ENCODE results near the gene DPPA4. TPM values are rescaled to one million over a fixed set of nuclear protein-coding genes. Genes with fewer than 3 reads are reported as not detected.

DPPA4 gene
- total and polyA plus RNA-seq, 4 donors = 0.04 to 1.8 (median 0.43) TPM

DNA sequence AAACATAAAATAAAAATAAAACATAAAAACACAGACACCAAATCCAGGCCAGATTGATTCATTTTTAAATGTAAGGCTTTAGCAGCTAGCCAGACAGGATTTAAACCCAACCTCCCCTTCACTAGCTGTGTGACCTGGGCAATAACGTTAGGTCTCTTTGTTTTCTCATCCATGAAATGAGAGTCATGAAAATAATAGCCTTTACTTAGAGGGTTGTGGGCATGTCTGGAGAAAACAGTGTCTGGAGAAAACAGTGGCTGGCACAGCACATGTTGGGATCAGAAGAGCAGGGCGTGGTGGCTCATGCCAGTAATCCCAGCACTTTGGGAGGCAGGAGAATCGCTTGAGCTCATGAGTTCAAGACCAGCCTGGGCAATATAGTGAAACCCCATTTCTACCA is 1.9 kb upstream of the DPPA4 start:
- no peak overlapping the region for H3K4me3 ChIP-seq
- no peak for DNase-seq
- peaks cover 0 to 35% (median 8%) of the 10 kb centered on the region in 3 donors for H3K27me3 ChIP-seq (ENCODE audit: control insufficient read depth in 3 of 3, insufficient read depth in 3 of 3, low read length in 2 of 3)
- no peak overlapping the region for H3K27ac ChIP-seq (ENCODE audit: low read depth in 1 of 2, low read length in 1 of 2)
- H3K9ac ChIP-seq (ENCODE audit: insufficient read depth in 1 of 2, low read length in 2 of 2) = no peak overlapping the region
- no peak for ATAC-seq (ENCODE audit: insufficient read depth, low FRiP score)
- H3K9me3 ChIP-seq (ENCODE audit: control insufficient read depth in 4 of 4, insufficient read depth in 3 of 4, low read length in 3 of 4) = peaks cover 0 to 3% (median 0%) of the 10 kb centered on the region in 4 donors
- TF ChIP-seq CTCF (IDR thresholded peaks at IDR 0.05; ENCODE audit: control extremely low read depth, extremely low read depth) = no peak
- WGBS, 2 donors = 60 to 85% methylated on average over 3 of the region's 3 CpGs
- H3K36me3 ChIP-seq (ENCODE audit: control insufficient read depth in 4 of 4, insufficient read depth in 4 of 4, low read length in 4 of 4) = no peaks in the 10 kb centered on the region
- no peaks in the 10 kb centered on the region for H3K4me1 ChIP-seq (ENCODE audit: control insufficient read depth in 5 of 5, insufficient read depth in 5 of 5, low read length in 5 of 5)

GRCh38 chr3:109338322-109338721 is 976 bp upstream of the DPPA4 start:
- Histone ChIP-seq H3K36me3 (ENCODE audit: control insufficient read depth in 4 of 4, insufficient read depth in 4 of 4, low read length in 4 of 4) (no peaks in the 10 kb centered on the region), H3K9me3 (ENCODE audit: control insufficient read depth in 4 of 4, insufficient read depth in 3 of 4, low read length in 3 of 4) (peaks cover 0 to 3% (median 0%) of the 10 kb centered on the region in 4 donors), H3K27ac (ENCODE audit: low read depth in 1 of 2, low read length in 1 of 2) (no peak overlapping the region), H3K4me3 (no peak overlapping the region), H3K4me1 (ENCODE audit: control insufficient read depth in 5 of 5, insufficient read depth in 5 of 5, low read length in 5 of 5) (no peaks in the 10 kb centered on the region), H3K9ac (ENCODE audit: insufficient read depth in 1 of 2, low read length in 2 of 2) (no peak overlapping the region), H3K27me3 (ENCODE audit: control insufficient read depth in 3 of 3, insufficient read depth in 3 of 3, low read length in 2 of 3) (peaks cover 0 to 35% (median 8%) of the 10 kb centered on the region in 3 donors)
- DNase-seq (no peak), ATAC-seq (ENCODE audit: insufficient read depth, low FRiP score) (no peak)
- TF ChIP-seq CTCF (IDR thresholded peaks at IDR 0.05; ENCODE audit: control extremely low read depth, extremely low read depth) = no peak
- WGBS, 2 donors = 16 to 30% methylated on average over 4 of the region's 4 CpGs

- H3K4me3 ChIP-seq = no peak overlapping the region
- no peaks in the 10 kb centered on the region for H3K4me1 ChIP-seq (ENCODE audit: control insufficient read depth in 5 of 5, insufficient read depth in 5 of 5, low read length in 5 of 5)
- WGBS, 2 donors = 3 to 10% methylated on average over 17 of the region's 17 CpGs
- H3K27ac ChIP-seq (ENCODE audit: low read depth in 1 of 2, low read length in 1 of 2) = no peak overlapping the region
- ATAC-seq (ENCODE audit: insufficient read depth, low FRiP score) (no peak), DNase-seq (peak; percentile 55 to 59 (median 59))
- H3K27me3 ChIP-seq (ENCODE audit: control insufficient read depth in 3 of 3, insufficient read depth in 3 of 3, low read length in 2 of 3) = peaks cover 4 to 37% (median 8%) of the 10 kb centered on the region in 3 donors
- no peaks in the 10 kb centered on the region for H3K36me3 ChIP-seq (ENCODE audit: control insufficient read depth in 4 of 4, insufficient read depth in 4 of 4, low read length in 4 of 4)
- peaks cover 0 to 9% (median 0%) of the 10 kb centered on the region in 4 donors for H3K9me3 ChIP-seq (ENCODE audit: control insufficient read depth in 4 of 4, insufficient read depth in 3 of 4, low read length in 3 of 4)
- no peak for TF ChIP-seq CTCF (IDR thresholded peaks at IDR 0.05; ENCODE audit: control extremely low read depth, extremely low read depth)
- H3K9ac ChIP-seq (ENCODE audit: insufficient read depth in 1 of 2, low read length in 2 of 2) = peak overlapping the region in 1 of 2 donors; percentile 81
Measured at GRCh38 chr3:109336291-109336861, 970 bp downstream of the DPPA4 start.

DNA sequence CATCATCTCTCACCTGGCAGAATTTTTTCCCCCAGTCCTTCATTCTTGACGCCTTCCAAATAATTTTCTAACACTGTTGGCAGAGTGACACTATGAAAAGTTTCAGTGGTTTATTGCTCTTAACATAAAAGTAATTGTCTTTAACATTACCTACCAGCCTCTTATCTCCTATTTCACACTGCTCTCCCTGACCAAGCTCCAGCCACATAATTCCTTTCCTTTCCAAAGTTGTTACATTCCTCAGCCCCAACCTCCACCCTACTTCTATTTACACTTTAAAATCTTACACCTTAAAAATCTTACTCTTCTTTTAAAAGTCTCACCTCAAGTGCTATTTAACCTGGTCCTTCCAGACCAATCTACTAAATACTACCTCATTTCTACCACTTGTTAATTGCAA is 2.8 kb downstream of the DPPA4 start:
- H3K4me3 ChIP-seq = no peak overlapping the region
- peaks cover 0 to 9% (median 0%) of the 10 kb centered on the region in 4 donors for H3K9me3 ChIP-seq (ENCODE audit: control insufficient read depth in 4 of 4, insufficient read depth in 3 of 4, low read length in 3 of 4)
- no peak overlapping the region for H3K9ac ChIP-seq (ENCODE audit: insufficient read depth in 1 of 2, low read length in 2 of 2)
- peaks cover 4 to 33% (median 8%) of the 10 kb centered on the region in 3 donors for H3K27me3 ChIP-seq (ENCODE audit: control insufficient read depth in 3 of 3, insufficient read depth in 3 of 3, low read length in 2 of 3)
- H3K36me3 ChIP-seq (ENCODE audit: control insufficient read depth in 4 of 4, insufficient read depth in 4 of 4, low read length in 4 of 4) = no peaks in the 10 kb centered on the region
- DNase-seq (peak in 1 of 3 donors; percentile 10), ATAC-seq (ENCODE audit: insufficient read depth, low FRiP score) (no peak)
- 61 to 85% methylated on average over 1 of the region's 1 CpG for WGBS, 2 donors
- no peak for TF ChIP-seq CTCF (IDR thresholded peaks at IDR 0.05; ENCODE audit: control extremely low read depth, extremely low read depth)
- no peaks in the 10 kb centered on the region for H3K4me1 ChIP-seq (ENCODE audit: control insufficient read depth in 5 of 5, insufficient read depth in 5 of 5, low read length in 5 of 5)
- no peak overlapping the region for H3K27ac ChIP-seq (ENCODE audit: low read depth in 1 of 2, low read length in 1 of 2)

Data from lung (tissue), 12 donors.